SU-DHL-6 (cell line): ENCODE data around the gene ZNF536.

Experiments used
- EZH2phosphoT487 ChIP-seq: fragments of 200-600 bp; sonication (generic), shearing (Covaris generic); conservative IDR thresholded peaks from 2 replicates; pipeline ENCODE4 v1.6.1; 2018; ENCODE audit warnings: mild to moderate bottlenecking, antibody characterized with exemption, low read length, moderate library complexity, mixed read lengths
- TF ChIP-seq, protein P1 (sequence below): fragments of 200-600 bp; sonication (generic); IDR thresholded peaks from one replicate; pipeline ENCODE4 v1.5.1; 2017; ENCODE audit warnings: antibody characterized with exemption, mild to moderate bottlenecking, low read length, moderate library complexity; ENCODE audit not compliant: insufficient read depth, poor library complexity, severe bottlenecking

DNA sequence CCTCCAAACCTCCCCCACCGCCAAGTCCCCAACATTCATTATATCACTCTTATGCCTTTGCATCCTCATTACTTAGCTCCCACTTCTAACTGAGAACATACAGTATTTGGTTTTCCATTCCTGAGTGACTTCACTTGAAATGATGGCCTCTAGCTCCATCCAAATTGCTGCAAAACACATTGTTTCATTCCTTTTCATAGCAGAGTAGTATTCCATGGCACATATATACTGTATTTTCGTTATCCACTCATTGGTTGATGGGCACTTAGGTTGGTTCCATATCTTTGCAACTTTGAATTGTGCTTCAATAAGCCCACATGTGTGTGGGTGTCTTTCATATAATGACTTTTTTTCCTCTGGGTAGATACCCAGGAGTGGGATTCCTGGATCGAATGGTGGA, 233.1 kb downstream of the ZNF536 start:
- TF ChIP-seq, protein P1, sequence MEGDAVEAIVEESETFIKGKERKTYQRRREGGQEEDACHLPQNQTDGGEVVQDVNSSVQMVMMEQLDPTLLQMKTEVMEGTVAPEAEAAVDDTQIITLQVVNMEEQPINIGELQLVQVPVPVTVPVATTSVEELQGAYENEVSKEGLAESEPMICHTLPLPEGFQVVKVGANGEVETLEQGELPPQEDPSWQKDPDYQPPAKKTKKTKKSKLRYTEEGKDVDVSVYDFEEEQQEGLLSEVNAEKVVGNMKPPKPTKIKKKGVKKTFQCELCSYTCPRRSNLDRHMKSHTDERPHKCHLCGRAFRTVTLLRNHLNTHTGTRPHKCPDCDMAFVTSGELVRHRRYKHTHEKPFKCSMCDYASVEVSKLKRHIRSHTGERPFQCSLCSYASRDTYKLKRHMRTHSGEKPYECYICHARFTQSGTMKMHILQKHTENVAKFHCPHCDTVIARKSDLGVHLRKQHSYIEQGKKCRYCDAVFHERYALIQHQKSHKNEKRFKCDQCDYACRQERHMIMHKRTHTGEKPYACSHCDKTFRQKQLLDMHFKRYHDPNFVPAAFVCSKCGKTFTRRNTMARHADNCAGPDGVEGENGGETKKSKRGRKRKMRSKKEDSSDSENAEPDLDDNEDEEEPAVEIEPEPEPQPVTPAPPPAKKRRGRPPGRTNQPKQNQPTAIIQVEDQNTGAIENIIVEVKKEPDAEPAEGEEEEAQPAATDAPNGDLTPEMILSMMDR = no peak
- TF ChIP-seq EZH2phosphoT487 = no peak
